Measurements from ENCODE around the gene PEX11B. TPM values are rescaled to one million over a fixed set of nuclear protein-coding genes. Genes with fewer than 3 reads are reported as not detected.
"Not testable (repeated sequence)": the region's sequence is repeated elsewhere in the genome, so short reads cannot be mapped to it uniquely, and the experiment has no call there.

Gene PEX11B
- total RNA-seq, 1 donor from 2014 or later: 24.4 TPM

GRCh38 chr1:145942871-145943270 lies 24.4 kb upstream of the PEX11B start:
- Histone ChIP-seq H3K27ac (replicated peaks) (no peak overlapping the region), H3K36me3 (peaks cover 74% of the 10 kb centered on the region), H3K9me3 (replicated peaks) (no peaks in the 10 kb centered on the region), H3K27me3 (ENCODE audit: low read depth) (no peaks in the 10 kb centered on the region), H3K4me1 (no peaks in the 10 kb centered on the region), H3K4me3 (no peak overlapping the region)
- intact Hi-C loops (cut with micrococcal nuclease): no loop called here
- TF ChIP-seq CTCF (IDR thresholded peaks at IDR 0.05; ENCODE audit: borderline replicate concordance): no peak
- no peak for DNase-seq

- Histone ChIP-seq H3K27me3 (ENCODE audit: low read depth) (no peaks in the 10 kb centered on the region), H3K36me3 (peaks cover 76% of the 10 kb centered on the region), H3K4me1 (no peaks in the 10 kb centered on the region), H3K27ac (replicated peaks) (no peak overlapping the region), H3K4me3 (no peak overlapping the region), H3K9me3 (replicated peaks) (no peaks in the 10 kb centered on the region)
- DNase-seq: no peak
- intact Hi-C loops (cut with micrococcal nuclease): no loop called here
- TF ChIP-seq CTCF (IDR thresholded peaks at IDR 0.05; ENCODE audit: borderline replicate concordance): no peak
Measured at GRCh38 chr1:145942405-145942804, 23.9 kb upstream of the PEX11B start.

GRCh38 chr1:145937436-145937835 lies 18.9 kb upstream of the PEX11B start:
- no peak for DNase-seq
- no peak for TF ChIP-seq CTCF (IDR thresholded peaks at IDR 0.05; ENCODE audit: borderline replicate concordance)
- H3K27me3 ChIP-seq (ENCODE audit: low read depth): no peaks in the 10 kb centered on the region
- no peaks in the 10 kb centered on the region for H3K4me1 ChIP-seq
- H3K4me3 ChIP-seq: no peak overlapping the region
- H3K9me3 ChIP-seq (replicated peaks): no peaks in the 10 kb centered on the region
- no peak overlapping the region for H3K27ac ChIP-seq (replicated peaks)
- intact Hi-C loops (cut with micrococcal nuclease): no loop called here
- H3K36me3 ChIP-seq: peaks cover 86% of the 10 kb centered on the region

- no peak for DNase-seq
- no peak overlapping the region for H3K4me3 ChIP-seq
- intact Hi-C loops (cut with micrococcal nuclease): no loop called here
- H3K27me3 ChIP-seq (ENCODE audit: low read depth): no peaks in the 10 kb centered on the region
- H3K27ac ChIP-seq (replicated peaks): no peak overlapping the region
- no peak for TF ChIP-seq CTCF (IDR thresholded peaks at IDR 0.05; ENCODE audit: borderline replicate concordance)
- H3K36me3 ChIP-seq: peaks cover 86% of the 10 kb centered on the region
- no peaks in the 10 kb centered on the region for H3K9me3 ChIP-seq (replicated peaks)
- no peaks in the 10 kb centered on the region for H3K4me1 ChIP-seq
Measured at GRCh38 chr1:145936247-145936646, 17.7 kb upstream of the PEX11B start.

- Histone ChIP-seq H3K4me3 (no peak overlapping the region), H3K9me3 (replicated peaks) (no peaks in the 10 kb centered on the region), H3K4me1 (no peaks in the 10 kb centered on the region), H3K27ac (replicated peaks) (no peak overlapping the region), H3K36me3 (peaks cover 83% of the 10 kb centered on the region), H3K27me3 (ENCODE audit: low read depth) (no peaks in the 10 kb centered on the region)
- DNase-seq: no peak
- intact Hi-C loops (cut with micrococcal nuclease): no loop called here
- no peak for TF ChIP-seq CTCF (IDR thresholded peaks at IDR 0.05; ENCODE audit: borderline replicate concordance)
Measured at GRCh38 chr1:145935708-145936107, 17.2 kb upstream of the PEX11B start.

- H3K27me3 ChIP-seq (ENCODE audit: low read depth); H3K9me3 ChIP-seq (replicated peaks); H3K4me3 ChIP-seq; DNase-seq; intact Hi-C loops (cut with micrococcal nuclease); H3K4me1 ChIP-seq; H3K27ac ChIP-seq (replicated peaks): not testable (repeated sequence)
- peaks cover 65% of the 10 kb centered on the region for H3K36me3 ChIP-seq
Measured at GRCh38 chr1:145932522-145933009, 14.0 kb upstream of the PEX11B start.

Data from left ventricle myocardium inferior (tissue), 1 donor.